SK-N-SH treated with all-trans-retinoic acid at 6 μM for 48 hours (cell line): ENCODE data around the gene ADD3.

Experiments used
- ATAC-seq: fragments of 200-7000 bp; cut with Tn5 transposase; 3 replicates; pipeline ENCODE4 v1.9.1; 2020; ENCODE audit warnings: mild to moderate bottlenecking, moderate library complexity
- ARNTL ChIP-seq: fragments of 450-650 bp; formaldehyde crosslinking; IDR thresholded peaks from 2 replicates; pipeline ENCODE4 v1.5.0; 2020; ENCODE audit warnings: low read depth, mild to moderate bottlenecking, moderate library complexity, borderline replicate concordance
- BACH2 ChIP-seq: fragments of 250-450 bp; sonication (Bioruptor Pico); IDR thresholded peaks from 2 replicates; pipeline ENCODE4 v1.9.0; 2021; ENCODE audit warnings: mild to moderate bottlenecking, borderline replicate concordance
- CSRNP3 ChIP-seq: fragments of 250-450 bp; sonication (Bioruptor Pico); IDR thresholded peaks from 2 replicates; pipeline ENCODE4 v1.5.1; 2021; ENCODE audit warnings: mild to moderate bottlenecking, moderate library complexity
- ISL1 ChIP-seq: fragments of 250-450 bp; sonication (Bioruptor Pico); IDR thresholded peaks from 2 replicates; pipeline ENCODE4 v2.1.2; 2022; ENCODE audit warnings: mild to moderate bottlenecking, moderate library complexity
- OSR1 ChIP-seq: fragments of 250-450 bp; sonication (Bioruptor Pico); IDR thresholded peaks from 2 replicates; pipeline ENCODE4 v1.8.0; 2022; ENCODE audit warnings: moderate library complexity, mild to moderate bottlenecking, inconsistent platforms
- PATZ1 ChIP-seq: fragments of 250-450 bp; sonication (Bioruptor Pico); IDR thresholded peaks from 2 replicates; pipeline ENCODE4 v1.8.0; 2020; ENCODE audit warnings: mild to moderate bottlenecking, moderate library complexity, borderline replicate concordance
- POU6F1 ChIP-seq: fragments of 250-450 bp; sonication (Bioruptor Pico); IDR thresholded peaks from 2 replicates; pipeline ENCODE4 v1.8.0; 2021; ENCODE audit warnings: low read depth, mild to moderate bottlenecking, moderate library complexity, borderline replicate concordance
- PPARA ChIP-seq: fragments of 250-450 bp; sonication (Bioruptor Pico); IDR thresholded peaks from 2 replicates; pipeline ENCODE4 v1.5.0; 2020; ENCODE audit warnings: mild to moderate bottlenecking, borderline replicate concordance
- RARB ChIP-seq: fragments of 250-450 bp; sonication (Bioruptor Pico); IDR thresholded peaks from 2 replicates; pipeline ENCODE4 v1.8.0; 2021; ENCODE audit warnings: mild to moderate bottlenecking, moderate library complexity
- SNAI2 ChIP-seq: fragments of 250-450 bp; sonication (Bioruptor Pico); IDR thresholded peaks from 2 replicates; pipeline ENCODE4 v1.5.0; 2020; ENCODE audit warnings: mild to moderate bottlenecking, moderate library complexity
- TCF4 ChIP-seq: fragments of 250-450 bp; sonication (Bioruptor Pico); IDR thresholded peaks from 2 replicates; pipeline ENCODE4 v1.8.0; 2021; ENCODE audit warnings: mild to moderate bottlenecking, moderate library complexity, borderline replicate concordance
- TOX ChIP-seq: fragments of 250-450 bp; sonication (Bioruptor Pico); IDR thresholded peaks from 2 replicates; pipeline ENCODE4 v1.8.0; 2021; ENCODE audit warnings: mild to moderate bottlenecking, moderate library complexity, borderline replicate concordance
- TSHZ2 ChIP-seq: fragments of 250-450 bp; sonication (Bioruptor Pico); IDR thresholded peaks from 2 replicates; pipeline ENCODE4 v1.5.0; 2020; ENCODE audit warnings: mild to moderate bottlenecking, moderate library complexity
- ZFP3 ChIP-seq: fragments of 250-450 bp; sonication (Bioruptor Pico); IDR thresholded peaks from 2 replicates; pipeline ENCODE4 v1.5.0; 2020; ENCODE audit warnings: mild to moderate bottlenecking, moderate library complexity
- ZFP30 ChIP-seq: fragments of 450-650 bp; formaldehyde crosslinking; IDR thresholded peaks from 2 replicates; pipeline ENCODE4 v1.5.0; 2022; ENCODE audit warnings: mild to moderate bottlenecking, moderate library complexity
- ZNF565 ChIP-seq: fragments of 450-650 bp; formaldehyde crosslinking; conservative IDR thresholded peaks from 2 replicates; pipeline ENCODE4 v1.5.0; 2020; ENCODE audit warnings: low read depth, mild to moderate bottlenecking, moderate library complexity
- ZNF70 ChIP-seq: fragments of 450-650 bp; formaldehyde crosslinking; IDR thresholded peaks from 2 replicates; pipeline ENCODE4 v1.5.0; 2020; ENCODE audit warnings: mild to moderate bottlenecking, moderate library complexity
- ZNF8 ChIP-seq: fragments of 450-650 bp; formaldehyde crosslinking; IDR thresholded peaks from 2 replicates; pipeline ENCODE4 v1.5.0; 2020; ENCODE audit warnings: mild to moderate bottlenecking, moderate library complexity
- TF ChIP-seq, protein P1 (sequence below): fragments of 250-450 bp; sonication (Bioruptor Pico); IDR thresholded peaks from 2 replicates; pipeline ENCODE4 v1.5.1; 2020; ENCODE audit warnings: low read depth, mild to moderate bottlenecking, moderate library complexity

Gene ADD3

DNA sequence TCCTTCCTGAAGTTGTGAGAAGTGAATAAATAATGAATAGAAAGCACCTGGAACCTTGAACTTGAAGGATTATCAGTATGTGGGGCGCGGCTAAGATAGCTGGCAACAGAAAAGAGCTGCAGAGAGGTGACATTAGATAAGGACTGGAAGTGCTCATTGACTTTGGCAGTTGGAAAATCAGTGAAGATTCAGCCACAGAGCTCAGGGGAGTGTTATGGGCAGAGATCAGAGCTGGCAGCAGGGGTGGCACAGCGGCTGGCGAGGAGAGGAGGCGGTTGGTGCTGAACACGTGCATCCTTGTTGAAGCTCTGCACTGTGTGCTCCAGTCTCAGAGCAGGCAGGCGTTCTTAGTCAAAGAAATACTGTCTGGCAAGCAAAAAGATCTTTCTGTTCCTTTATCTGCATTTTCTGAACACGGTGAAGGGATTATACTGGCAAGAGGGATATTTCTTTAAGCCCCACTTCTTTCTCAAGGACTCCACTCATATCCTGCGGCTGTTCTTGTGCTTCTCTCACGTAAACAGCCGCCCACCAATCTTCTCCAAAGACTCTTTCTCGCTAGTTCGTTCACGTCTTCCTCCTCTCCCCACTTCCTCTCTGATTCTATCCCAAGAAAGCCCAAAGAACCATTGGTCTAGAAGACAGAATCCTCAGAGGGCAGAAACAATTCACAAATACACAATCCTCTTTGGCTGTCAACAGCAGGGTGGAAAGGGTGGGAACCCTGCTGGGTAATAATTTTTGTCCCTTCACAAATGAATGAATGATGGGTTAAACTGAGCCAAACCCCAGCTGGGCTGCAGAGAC lies 38.6 kb upstream of the ADD3 start:
- ATAC-seq: no peak
- no peak for TF ChIP-seq TOX (CRISPR knock-in tag)
- TF ChIP-seq OSR1 (CRISPR knock-in tag): no peak
- no peak for TF ChIP-seq ISL1 (CRISPR knock-in tag)
- TF ChIP-seq ZFP3 (CRISPR knock-in tag): no peak
- TF ChIP-seq RARB (CRISPR knock-in tag): no peak
- TF ChIP-seq ZNF565: no peak
- no peak for TF ChIP-seq TSHZ2 (CRISPR knock-in tag)
- no peak for TF ChIP-seq ZNF8 (CRISPR knock-in tag)
- TF ChIP-seq, protein P1, sequence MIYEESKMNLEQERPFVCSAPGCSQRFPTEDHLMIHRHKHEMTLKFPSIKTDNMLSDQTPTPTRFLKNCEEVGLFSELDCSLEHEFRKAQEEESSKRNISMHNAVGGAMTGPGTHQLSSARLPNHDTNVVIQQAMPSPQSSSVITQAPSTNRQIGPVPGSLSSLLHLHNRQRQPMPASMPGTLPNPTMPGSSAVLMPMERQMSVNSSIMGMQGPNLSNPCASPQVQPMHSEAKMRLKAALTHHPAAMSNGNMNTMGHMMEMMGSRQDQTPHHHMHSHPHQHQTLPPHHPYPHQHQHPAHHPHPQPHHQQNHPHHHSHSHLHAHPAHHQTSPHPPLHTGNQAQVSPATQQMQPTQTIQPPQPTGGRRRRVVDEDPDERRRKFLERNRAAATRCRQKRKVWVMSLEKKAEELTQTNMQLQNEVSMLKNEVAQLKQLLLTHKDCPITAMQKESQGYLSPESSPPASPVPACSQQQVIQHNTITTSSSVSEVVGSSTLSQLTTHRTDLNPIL (CRISPR knock-in tag): no peak
- no peak for TF ChIP-seq TCF4 (CRISPR knock-in tag)
- TF ChIP-seq CSRNP3 (CRISPR knock-in tag): no peak
- TF ChIP-seq ZFP30 (CRISPR knock-in tag): no peak
- TF ChIP-seq ARNTL (CRISPR knock-in tag): no peak
- TF ChIP-seq POU6F1 (CRISPR knock-in tag): no peak
- no peak for TF ChIP-seq PPARA
- no peak for TF ChIP-seq BACH2
- TF ChIP-seq ZNF70 (CRISPR knock-in tag): no peak
- TF ChIP-seq SNAI2 (CRISPR knock-in tag): no peak
- TF ChIP-seq PATZ1 (CRISPR knock-in tag): no peak
- TF ChIP-seq, all 23 proteins: peak for 0

DNA sequence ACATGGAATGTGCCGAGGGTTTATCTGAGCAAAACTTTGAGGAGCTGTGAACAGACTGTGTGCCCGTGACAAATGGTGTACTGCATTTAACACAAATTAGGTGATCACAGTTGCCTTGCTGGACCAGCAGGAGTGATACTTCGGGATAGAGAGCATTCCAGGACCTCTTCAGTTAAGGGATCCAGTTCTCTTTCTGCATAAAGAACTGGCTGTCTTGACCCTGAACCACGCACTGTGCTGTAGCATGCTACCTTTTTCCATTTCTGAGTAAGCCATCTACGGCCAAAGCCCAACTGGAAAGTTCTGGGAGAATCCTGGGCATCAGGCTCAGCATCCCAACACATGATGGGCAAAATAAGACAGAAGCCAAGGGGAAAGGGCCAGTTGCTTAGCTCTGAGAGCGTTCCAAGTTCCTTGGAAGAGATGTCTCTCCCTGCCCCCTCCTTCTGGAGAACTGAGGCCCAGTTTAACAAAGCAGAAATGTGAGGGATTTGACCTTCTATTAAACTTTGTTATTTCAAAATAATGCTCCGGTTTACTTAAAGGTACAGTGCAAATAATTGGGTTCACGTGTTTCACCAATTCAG lies 37.9 kb upstream of the ADD3 start:
- TF ChIP-seq, protein P1 (CRISPR knock-in tag): no peak
- ATAC-seq: no peak
